Calu3 (cell line): ENCODE results near the gene GXYLT2. TPM values are rescaled to one million over a fixed set of nuclear protein-coding genes. Genes with fewer than 3 reads are reported as not detected.

Experiments
- BruUV-seq: library from RNA; stranded (reverse); fragments of 400-500 nt; replicated peaks from 2 replicates; lab custom pipeline; 2021; lab: Mats Ljungman, UMichigan
- CTCF ChIA-PET: fragments of 300-600 bp; sonication (Branson Sonifier 250); formaldehyde crosslinking; loops from one replicate; lab custom pipeline; 2022; ENCODE audit warnings: antibody characterized with exemption; lab: Charles Lee
- DNase-seq: peaks from one replicate; pipeline ENCODE4 v3.0.0; 2022
- H3K27ac Mint-ChIP-seq: one replicate; pipeline ENCODE4 v1.8.0; 2022; ENCODE audit warnings: mixed read lengths; ENCODE audit not compliant: unreplicated experiment
- H3K27me3 Mint-ChIP-seq: one replicate; pipeline ENCODE4 v1.8.0; 2022; ENCODE audit warnings: mixed read lengths; ENCODE audit not compliant: unreplicated experiment
- H3K36me3 Mint-ChIP-seq: one replicate; pipeline ENCODE4 v1.8.0; 2022; ENCODE audit warnings: mild to moderate bottlenecking, moderate library complexity, mixed read lengths; ENCODE audit not compliant: insufficient read depth, unreplicated experiment
- H3K4me1 Mint-ChIP-seq: one replicate; pipeline ENCODE4 v1.8.0; 2022; ENCODE audit warnings: mild to moderate bottlenecking, low read depth, mixed read lengths; ENCODE audit not compliant: unreplicated experiment
- H3K4me3 Mint-ChIP-seq: one replicate; pipeline ENCODE4 v1.8.0; 2022; ENCODE audit warnings: mild to moderate bottlenecking, low read depth, moderate library complexity, mixed read lengths; ENCODE audit not compliant: unreplicated experiment
- H3K9me3 Mint-ChIP-seq: one replicate; pipeline ENCODE4 v1.8.0; 2022; ENCODE audit warnings: low read depth, mixed read lengths; ENCODE audit not compliant: unreplicated experiment
- CTCF ChIP-seq: fragments of 200-600 bp; IDR thresholded peaks from one replicate; pipeline ENCODE4 v1.8.0; 2022; ENCODE audit warnings: antibody characterized with exemption; ENCODE audit not compliant: unreplicated experiment
- intact Hi-C: fragments of 100-400 bp; cut with micrococcal nuclease; formaldehyde crosslinking; loops from one replicate; pipeline ENCODE4 v1.10.0; 2022; ENCODE audit not compliant: unreplicated experiment
- total RNA-seq: library from RNA; stranded (reverse); gene quantifications from 2 replicates; pipeline ENCODE4 v1.2.3, GENCODE V29; 2022

GXYLT2 gene
- total RNA-seq, 1 experiment from 2014 or later = 0.52 TPM

GRCh38 chr3:72860053-72860452 is 27.8 kb upstream of the GXYLT2 start:
- TF ChIP-seq CTCF = no peak
- Mint-ChIP-seq H3K27me3 (peaks cover 7% of the 10 kb centered on the region), H3K4me3 (no peak overlapping the region), H3K9me3 (no peaks in the 10 kb centered on the region), H3K27ac (no peak overlapping the region), H3K4me1 (no peaks in the 10 kb centered on the region), H3K36me3 (no peaks in the 10 kb centered on the region)
- DNase-seq = no peak
- CTCF ChIA-PET = no interaction called here
- intact Hi-C loops = no loop called here
- BruUV-seq = no TSS peak

- Mint-ChIP-seq H3K27ac (no peak overlapping the region), H3K27me3 (no peaks in the 10 kb centered on the region), H3K4me3 (no peak overlapping the region), H3K9me3 (no peaks in the 10 kb centered on the region), H3K36me3 (no peaks in the 10 kb centered on the region), H3K4me1 (no peaks in the 10 kb centered on the region)
- no TSS peak for BruUV-seq
- intact Hi-C loops = no loop called here
- no peak for DNase-seq
- CTCF ChIA-PET = no interaction called here
- no peak for TF ChIP-seq CTCF
Observed at GRCh38 chr3:72860846-72861245, 27.0 kb upstream of the GXYLT2 start.

GRCh38 chr3:72862314-72863090 is 25.3 kb upstream of the GXYLT2 start:
- DNase-seq = no peak
- Mint-ChIP-seq H3K27me3 (peaks cover 9% of the 10 kb centered on the region), H3K4me1 (no peaks in the 10 kb centered on the region), H3K4me3 (no peak overlapping the region), H3K27ac (no peak overlapping the region), H3K9me3 (no peaks in the 10 kb centered on the region), H3K36me3 (no peaks in the 10 kb centered on the region)
- CTCF ChIA-PET = no interaction called here
- no peak for TF ChIP-seq CTCF
- no TSS peak for BruUV-seq
- intact Hi-C loops = no loop called here

- CTCF ChIA-PET = interaction anchor here (0.9 kb wide), 1 partner anchor 184 kb away, joined by 3 read pairs; no protein-coding TSS in a partner anchor
Observed at GRCh38 chr3:72872183-72872582, 15.7 kb upstream of the GXYLT2 start.

More at GRCh38 chr3:72872183-72872582, 15.7 kb upstream of the GXYLT2 start:
- Mint-ChIP-seq H3K9me3 (no peaks in the 10 kb centered on the region), H3K36me3 (no peaks in the 10 kb centered on the region), H3K27ac (no peak overlapping the region), H3K27me3 (peaks cover 14% of the 10 kb centered on the region), H3K4me3 (no peak overlapping the region), H3K4me1 (no peaks in the 10 kb centered on the region)
- DNase-seq = no peak
- intact Hi-C loops = no loop called here
- TF ChIP-seq CTCF = no peak
- BruUV-seq = no TSS peak
